GM18909 (cell line): Measurements from ENCODE around the gene PDE2A.
A peak's percentile ranks its signal among the peaks of the same experiment; 100 is the strongest.

ENCODE experiments used
- ATAC-seq: cut with Tn5 transposase; IDR thresholded peaks from one replicate; pipeline ENCODE4 v1.9.1; 2021; ENCODE audit warnings: mild to moderate bottlenecking; ENCODE audit not compliant: unreplicated experiment, poor library complexity

PDE2A gene

GRCh38 chr11:72665911-72666472, 8.2 kb downstream of the PDE2A start:
- no peak for ATAC-seq

DNA sequence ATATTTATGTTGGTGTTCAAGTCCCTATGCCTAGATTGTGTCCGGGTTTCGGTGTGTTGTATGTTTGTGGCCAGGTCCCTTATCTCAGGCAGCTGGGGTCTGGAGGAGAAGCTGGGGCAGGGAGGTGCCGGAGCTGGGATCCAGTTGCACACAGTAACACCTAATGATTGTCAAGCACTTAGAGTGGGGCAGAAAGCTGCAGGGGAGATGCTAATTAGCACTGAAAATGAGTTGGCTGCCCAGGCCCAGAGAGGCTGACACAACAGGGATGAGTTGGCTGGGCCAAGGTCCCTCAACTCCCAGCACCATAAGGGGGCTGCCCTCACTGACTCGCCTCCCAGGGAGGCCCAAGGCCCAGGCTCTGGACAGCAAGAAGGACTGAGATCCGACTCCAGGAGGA, 12.2 kb downstream of the PDE2A start:
- ATAC-seq = no peak

DNA sequence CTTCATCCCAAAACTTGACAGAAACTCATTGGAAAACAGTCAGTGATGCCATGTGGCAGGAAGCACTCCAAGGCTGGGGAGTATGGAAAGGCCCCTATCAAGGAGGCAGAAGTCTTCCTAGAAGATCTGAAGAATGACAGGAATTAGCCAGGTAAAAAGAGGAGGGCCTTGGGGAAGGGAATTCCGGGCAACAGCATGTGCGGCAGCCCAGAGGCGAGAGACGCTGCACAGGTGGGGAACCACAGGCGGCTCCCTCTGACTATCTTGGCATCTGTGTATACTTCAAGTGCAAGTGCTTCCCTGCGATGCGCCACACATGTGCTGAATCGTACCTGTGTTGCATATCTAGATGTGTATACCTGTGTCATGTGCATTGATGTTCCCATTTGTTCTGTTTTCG, 12.7 kb downstream of the PDE2A start:
- ATAC-seq = no peak

GRCh38 chr11:72658989-72659640, 15.1 kb downstream of the PDE2A start:
- no peak for ATAC-seq

DNA sequence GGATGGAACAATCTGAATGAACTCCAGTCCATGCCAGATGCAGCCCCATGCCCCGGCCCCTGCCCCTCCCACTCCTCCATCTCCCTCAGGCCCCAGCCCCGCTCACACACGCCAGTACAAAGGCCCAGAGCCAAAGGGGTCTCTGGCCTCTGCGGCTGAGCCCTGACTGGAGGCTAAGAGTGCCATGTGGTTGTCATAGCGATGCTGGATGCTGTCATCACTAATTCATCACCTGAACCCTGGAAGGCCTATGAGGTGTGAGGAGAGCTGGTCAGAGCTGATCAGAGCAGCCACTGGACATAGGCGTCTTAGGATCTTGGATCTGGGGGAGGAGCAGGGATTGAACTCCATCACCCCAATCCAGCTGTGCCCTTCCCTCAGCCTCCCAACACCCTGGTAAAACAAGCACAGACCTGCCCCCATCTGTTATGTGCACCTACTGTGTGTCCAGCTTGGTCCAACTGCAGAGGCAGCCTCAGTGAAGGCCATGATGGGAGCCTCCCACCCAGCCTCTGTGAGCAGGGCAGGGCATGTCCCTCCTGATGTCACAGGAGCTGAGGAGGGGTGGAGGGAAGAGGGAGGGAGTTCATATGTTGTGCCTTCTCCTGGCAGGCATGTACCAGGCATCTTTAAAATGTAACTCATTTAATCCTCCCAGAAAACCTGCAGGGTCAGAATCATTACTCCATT, 16.7 kb downstream of the PDE2A start:
- ATAC-seq = no peak

DNA sequence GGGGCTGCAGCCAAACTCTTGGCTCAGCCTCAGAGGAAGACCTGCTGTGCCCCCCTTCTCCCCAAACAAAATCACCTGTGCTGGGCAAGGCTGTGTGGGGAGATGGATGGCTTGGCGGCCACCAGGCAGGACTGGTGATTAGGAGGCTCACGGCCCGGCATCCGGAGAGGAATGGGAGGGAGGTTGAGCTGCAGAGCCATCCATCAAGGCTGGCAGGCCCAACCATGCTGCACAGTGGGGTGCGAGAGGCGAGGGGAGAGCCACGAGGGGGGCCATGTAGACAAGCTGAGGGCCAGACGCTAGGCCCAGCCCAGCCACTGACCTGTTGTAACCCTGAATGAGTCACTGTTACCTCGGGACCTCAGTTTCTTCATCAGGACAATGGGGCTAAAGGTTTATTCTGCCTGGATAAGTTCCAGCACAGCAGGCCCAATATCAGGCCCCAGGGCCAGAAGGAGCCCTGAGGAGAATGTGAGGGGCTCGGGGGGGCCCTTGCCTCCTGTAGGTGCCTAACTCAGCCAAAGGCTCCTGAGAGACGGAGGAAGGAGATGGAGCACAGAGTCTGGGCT, 18.2 kb downstream of the PDE2A start:
- ATAC-seq = no peak

- ATAC-seq = no peak
Observed at GRCh38 chr11:72655014-72655413, 19.2 kb downstream of the PDE2A start.

- ATAC-seq = no peak
Observed at GRCh38 chr11:72653649-72654048, 20.6 kb downstream of the PDE2A start.

DNA sequence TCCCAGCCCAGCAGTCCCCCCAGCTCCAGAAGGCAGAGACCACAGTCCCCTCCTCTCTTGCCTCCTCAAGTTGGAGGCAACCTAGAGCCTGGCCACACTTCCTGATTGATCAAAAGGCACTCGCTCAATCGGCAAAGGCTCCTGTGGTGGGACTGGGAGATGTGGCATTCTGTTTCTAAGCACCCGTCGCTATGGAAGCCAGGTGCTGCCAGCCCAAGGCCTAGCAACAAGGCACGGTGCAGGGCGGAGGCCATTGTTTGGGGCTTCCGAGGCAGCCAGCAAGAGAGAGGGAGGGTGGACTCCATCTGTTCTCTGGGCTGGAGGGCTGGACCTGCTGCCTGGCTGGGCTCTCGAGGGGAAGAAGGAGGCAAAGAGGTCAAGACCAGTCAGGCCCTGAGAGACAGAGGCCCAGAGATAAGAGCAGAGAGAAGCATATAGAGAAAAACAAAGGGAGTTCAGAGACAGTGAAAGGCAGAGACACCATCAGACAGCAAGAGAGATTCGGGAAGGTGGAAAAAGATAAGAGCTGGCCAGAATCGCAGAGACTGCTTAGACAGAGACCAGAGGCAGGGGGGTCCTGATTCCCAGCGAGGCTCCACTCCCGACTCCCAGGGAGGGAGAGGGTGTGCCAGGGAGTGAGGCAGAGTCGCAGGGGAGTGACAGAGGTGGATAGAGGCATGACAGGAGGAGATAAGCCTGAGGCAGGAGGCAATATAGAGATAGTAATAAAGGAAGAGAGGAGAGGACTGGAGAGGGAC, 21.2 kb downstream of the PDE2A start:
- no peak for ATAC-seq

DNA sequence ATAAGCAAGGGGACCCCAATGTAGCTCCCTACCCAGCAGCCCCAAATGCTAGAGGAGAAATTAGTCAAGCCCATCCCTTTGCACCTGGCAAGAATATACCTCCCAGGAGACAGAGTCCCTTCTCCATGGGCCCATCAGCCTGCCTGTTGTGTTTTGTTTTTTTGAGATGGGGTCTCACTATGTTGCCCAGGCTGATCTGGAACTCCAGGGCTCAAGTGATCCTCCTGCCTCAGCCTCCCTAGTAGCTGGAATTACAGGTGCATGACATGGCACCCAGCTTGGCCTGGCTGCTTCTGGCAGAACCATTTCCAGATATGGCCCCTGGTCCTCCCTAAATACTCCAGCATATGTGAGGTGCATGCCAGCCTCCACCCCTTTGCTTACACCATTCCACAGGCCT, 22.1 kb downstream of the PDE2A start:
- no peak for ATAC-seq

- ATAC-seq = no peak
Observed at GRCh38 chr11:72649215-72649976, 24.8 kb downstream of the PDE2A start.

DNA sequence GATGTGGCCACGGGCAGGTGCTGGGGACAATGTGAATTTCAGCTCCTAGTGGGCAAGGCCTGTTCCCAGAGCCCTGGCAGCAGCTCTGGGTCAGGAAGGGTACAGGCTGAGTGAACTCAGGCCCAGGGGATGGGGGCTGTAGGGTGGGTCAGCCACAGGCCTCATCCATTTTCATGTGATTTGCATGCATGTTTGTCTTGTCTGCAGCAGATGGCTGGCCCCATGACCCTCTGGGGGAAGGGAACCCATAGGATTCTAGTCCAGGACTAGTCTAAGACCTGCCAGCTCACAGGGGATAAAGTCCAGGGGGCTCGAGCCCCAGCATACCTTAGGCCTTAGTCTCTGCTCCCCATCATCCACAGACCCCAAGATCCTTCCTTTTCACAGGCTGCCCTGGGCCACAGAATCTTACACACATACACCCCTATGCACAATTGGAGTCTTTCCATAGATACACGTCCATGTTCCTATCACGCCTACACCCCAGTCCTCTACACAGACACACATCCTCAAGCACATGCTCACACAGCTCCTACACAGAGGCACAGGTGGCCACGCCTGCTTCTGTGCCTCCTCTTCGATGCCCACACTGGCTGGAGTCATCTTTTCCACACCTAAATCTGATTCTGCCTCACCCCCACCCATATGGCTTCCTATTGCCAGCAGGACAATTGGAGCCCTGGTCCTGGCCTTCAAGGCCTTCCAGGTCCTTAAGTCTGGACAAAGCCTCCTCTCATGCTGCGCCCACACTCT, 25.7 kb downstream of the PDE2A start:
- no peak for ATAC-seq

DNA sequence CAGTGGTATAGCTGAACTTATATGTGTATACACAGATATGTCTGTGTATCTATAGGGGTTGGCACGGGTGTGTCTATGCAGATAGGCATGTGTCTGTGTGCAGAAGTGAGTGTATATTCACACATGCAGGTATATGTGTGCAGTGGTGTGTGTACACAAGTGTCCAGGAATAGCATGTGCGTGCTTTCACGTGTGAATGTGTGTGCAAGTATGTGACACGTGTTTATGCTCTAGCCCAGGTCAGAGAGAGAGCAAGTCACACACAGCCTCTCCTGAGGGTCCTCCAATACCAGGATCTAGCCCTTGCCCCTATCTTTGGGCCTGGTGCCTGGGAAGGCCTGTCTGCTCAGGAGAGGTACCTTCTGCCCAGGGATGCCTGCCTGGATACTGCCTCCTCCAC, 26.3 kb downstream of the PDE2A start:
- no peak for ATAC-seq

DNA sequence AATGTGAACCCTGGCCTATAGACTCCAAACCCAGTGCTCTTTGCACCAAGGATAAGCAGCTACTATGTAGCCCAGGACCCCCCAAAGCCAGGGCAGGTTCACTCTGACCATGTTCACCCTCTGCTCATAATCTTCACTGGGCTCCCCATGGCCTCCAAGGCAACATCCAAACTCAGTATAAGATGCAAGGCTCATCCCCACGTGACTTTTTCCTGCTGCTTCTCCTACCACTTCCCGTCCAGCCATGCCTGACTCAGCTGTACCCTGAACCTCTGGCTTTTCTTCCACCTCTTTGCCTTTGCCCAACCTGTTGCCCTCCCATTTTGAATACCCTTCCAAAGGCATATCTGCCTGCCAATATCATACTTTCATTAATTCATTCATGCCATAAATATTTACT, 27.8 kb downstream of the PDE2A start:
- ATAC-seq = no peak

GRCh38 chr11:72646024-72646423, 28.2 kb downstream of the PDE2A start:
- no peak for ATAC-seq

GRCh38 chr11:72643547-72643946, 30.7 kb downstream of the PDE2A start:
- no peak for ATAC-seq

DNA sequence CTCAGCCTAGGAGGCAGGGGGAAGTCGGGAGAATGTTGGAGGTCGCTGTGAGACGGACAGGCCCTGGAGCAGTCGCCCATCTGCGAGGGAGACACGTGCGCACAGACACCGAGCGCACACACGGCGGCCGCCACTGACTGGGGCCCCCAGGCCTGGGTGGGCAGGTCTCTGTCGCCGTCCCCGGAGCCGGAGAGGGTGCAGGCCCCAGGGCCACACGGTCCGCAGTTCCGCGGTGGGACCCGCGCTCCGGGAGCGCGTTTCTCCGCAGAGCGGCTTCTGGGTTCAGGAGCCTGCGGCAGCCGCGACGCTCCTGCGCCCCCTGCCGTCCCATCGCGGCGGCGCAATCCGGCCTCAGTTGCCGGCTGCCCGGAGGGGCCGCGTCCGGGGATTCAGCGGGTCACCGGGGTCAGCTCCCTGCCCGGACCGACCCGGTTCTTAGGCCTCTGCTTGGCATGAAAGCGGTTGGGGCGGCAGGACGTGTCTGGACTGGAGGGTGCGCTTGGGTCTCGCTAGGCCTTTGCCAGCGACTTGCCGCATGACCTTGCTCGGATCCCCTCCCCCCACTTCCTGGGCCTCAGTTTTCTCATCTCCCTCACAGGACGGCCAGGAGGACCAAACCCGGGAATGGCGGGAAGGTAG, 31.2 kb downstream of the PDE2A start:
- ATAC-seq = peak; percentile 52

GRCh38 chr11:72642043-72642883, 32.0 kb downstream of the PDE2A start:
- ATAC-seq = no peak
